HG02973 (cell line): ENCODE measurements around the gene PITPNC1.
"Not testable (repeated sequence)": the region's sequence is repeated elsewhere in the genome, so short reads cannot be mapped to it uniquely, and the experiment has no call there.

Experiments used
- ATAC-seq: cut with Tn5 transposase; IDR thresholded peaks from one replicate; pipeline ENCODE4 v1.9.1; 2021; ENCODE audit warnings: moderate library complexity; ENCODE audit not compliant: unreplicated experiment

PITPNC1 gene

DNA sequence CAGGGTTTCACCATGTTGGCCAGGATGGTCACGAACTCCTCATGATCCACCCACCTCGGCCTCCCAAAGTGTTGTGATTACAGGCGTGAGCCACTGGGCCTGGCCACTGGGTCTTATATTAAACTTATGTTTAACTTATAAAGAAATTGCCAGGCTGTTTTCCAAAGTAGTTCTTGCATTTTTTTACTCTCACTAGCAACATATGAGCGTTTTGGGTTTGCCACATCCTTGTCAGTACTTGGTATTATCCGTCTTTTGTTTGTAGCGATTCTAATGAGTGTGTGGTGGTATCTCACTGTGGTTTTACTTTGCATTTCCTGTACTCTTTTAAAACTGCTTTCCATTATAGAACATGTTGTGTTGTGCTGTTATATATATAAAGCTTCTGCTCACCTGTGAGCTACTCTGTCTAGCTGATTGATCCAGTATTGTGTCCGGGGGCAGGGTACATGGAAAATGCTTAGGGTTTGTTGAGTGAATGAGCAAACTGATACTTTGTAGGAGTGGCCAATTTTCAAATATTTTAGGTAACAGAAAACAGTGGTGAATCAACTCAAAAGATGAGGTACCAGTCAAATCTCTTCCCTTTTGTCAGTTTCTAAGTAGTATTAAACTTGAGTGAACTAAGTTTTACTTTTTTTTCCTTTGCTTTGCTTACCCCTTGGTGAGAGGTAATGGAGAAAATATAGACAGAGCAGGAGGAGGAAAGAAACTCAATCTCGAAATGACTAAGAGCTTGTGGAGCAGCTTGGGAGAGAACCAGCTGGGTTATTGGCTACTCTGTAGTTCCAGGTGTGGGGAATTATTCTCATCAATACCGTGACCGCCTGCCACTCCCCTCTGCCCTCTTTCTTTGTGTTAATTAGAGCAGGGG is 75.8 kb downstream of the PITPNC1 start:
- ATAC-seq: peak; percentile 54

DNA sequence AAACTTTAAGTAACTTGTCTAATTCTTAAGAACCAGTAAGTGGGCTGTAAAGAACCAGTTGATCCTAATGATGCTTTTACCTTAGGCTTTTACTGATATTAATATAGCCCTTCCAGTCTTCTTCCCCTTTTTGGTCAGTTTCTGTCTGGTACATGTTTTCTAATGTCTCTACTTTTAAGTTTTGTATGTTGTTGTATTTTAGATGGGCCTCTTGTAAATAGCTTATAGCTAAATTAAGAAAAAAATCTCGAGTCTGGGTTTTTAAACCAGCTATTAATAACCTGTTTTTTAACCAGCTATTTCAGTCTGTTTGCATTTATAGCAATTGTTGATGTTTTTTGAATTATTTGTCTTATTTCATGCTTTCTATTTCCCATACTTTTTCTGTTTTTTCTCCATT is 79.0 kb downstream of the PITPNC1 start:
- ATAC-seq: no peak

DNA sequence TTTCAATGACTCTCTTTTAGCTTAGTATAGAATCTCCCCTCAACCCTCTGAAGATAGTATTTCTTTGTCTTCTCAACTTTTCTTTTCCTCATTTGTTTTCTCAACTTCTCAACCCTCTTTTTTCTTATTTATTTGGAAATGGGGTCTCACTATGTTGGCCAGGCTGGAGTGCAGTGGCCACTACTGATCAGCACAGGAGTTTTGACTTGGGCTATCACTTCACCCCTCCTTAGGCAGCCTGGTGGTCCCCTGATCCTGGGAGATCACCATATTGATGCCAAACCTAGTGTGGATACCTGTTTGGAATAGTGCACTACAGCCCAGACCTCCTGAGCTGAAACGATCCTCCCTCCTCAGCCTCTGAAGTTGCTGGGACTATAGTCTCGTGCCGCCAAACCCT is 79.8 kb downstream of the PITPNC1 start:
- ATAC-seq: no peak

DNA sequence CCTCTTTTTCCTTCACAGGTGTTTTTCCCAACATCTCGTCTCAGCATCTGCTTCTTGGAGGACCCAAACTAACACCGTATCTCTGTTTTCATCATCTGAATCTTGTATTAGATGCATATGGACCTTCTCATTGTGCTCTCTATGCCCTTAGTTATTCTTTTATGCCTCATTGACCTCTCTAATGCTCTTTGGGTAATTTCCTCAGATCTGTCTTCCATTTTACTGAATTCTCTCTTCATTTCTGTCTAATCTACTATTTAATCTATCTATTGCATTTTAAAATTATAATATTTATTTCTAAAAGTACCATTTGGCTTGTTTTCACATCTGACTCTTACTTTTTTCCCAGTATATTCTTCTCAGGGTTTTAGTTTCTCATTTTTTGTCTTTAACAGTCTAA is 81.1 kb downstream of the PITPNC1 start:
- no peak for ATAC-seq

DNA sequence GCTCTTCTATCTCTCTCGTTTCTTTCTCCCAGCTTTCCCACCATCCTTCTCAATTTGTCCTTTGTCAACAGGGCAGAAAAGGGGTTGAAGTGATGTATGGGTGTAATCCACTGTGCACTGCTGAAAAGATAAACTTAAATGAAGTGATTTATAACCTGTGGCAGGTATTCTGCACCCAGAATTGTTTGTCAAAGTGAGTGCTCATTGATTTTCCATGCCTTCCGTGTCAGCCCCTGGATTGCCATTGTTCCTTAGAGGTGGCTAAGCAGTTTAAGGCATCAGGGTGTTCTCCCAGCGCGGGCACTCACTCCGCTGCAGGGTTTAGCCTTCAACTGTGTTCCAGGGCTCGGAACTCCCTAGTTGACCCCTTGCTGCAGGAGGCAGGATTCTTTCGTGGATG is 82.9 kb downstream of the PITPNC1 start:
- ATAC-seq: no peak

DNA sequence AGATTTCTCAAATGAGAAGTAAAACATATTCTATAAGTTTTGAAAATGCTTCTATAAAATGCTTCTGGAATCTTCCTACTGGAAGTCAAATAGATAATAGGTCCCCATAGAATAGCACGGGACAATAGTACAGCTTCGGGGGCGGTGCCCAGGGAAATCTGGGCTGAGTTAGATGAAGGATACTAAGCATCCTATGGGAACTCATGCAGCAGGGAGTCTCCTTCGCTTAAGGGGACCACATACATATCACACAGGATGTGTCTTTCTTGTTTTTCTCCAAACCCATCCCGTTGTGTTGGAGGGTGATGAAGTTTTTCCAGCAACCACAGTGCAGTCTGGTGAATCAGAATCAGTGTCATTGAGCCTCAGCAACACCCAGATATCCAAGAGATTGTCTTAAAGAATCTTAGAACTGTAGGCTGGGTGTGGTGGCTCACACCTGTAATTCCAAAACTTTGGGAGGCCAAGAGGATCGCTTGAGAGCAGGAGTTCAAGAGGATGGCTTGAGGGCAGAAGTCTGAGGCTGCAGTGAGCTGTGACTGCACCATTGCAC is 84.2 kb downstream of the PITPNC1 start:
- no peak for ATAC-seq

DNA sequence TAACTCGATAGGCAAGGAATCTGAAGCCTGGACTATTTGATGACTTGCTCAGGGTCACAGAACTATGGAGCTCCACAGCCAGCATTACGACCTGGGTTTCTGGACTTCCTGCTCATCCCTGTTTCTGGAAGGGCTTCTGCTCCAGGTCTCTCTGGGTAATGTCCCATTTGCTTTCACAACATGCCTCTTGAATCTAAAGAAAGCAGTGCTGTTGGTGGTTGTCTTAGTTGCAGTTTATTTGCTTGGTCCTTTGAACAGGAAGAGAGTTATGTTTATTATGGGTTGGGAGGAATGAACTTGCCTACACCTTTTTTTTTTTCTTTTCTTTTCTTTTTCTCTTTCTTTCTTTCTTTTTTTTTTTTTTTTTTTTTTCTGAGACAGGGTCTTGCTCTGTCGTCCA is 84.8 kb downstream of the PITPNC1 start:
- ATAC-seq: no peak

DNA sequence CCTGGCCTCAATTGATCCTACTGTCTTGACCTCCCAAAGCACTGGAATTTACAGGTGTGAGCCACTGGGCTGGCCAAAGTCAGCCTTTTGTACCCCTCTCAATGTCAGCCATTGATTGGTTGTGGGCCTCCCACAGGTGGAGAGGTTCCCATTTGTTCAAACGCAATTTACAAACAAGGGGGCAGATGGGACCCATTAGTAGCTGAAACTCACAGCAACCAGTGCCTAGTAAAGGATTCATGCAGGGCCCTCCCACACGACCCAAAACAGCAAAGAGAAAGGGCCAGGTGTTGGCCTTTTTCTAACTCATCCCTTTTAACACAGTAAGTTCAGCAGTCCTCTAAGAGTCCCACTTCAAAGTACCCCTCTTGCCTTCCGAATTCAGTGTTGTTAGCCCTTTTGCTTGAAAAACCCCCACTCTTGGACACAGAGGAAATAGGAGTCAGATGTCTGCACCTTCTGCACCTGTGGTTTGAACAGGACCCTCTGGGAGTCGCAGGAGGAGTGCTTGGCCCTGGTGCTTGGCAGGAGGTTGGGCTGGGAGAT is 89.2 kb downstream of the PITPNC1 start:
- ATAC-seq: no peak

DNA sequence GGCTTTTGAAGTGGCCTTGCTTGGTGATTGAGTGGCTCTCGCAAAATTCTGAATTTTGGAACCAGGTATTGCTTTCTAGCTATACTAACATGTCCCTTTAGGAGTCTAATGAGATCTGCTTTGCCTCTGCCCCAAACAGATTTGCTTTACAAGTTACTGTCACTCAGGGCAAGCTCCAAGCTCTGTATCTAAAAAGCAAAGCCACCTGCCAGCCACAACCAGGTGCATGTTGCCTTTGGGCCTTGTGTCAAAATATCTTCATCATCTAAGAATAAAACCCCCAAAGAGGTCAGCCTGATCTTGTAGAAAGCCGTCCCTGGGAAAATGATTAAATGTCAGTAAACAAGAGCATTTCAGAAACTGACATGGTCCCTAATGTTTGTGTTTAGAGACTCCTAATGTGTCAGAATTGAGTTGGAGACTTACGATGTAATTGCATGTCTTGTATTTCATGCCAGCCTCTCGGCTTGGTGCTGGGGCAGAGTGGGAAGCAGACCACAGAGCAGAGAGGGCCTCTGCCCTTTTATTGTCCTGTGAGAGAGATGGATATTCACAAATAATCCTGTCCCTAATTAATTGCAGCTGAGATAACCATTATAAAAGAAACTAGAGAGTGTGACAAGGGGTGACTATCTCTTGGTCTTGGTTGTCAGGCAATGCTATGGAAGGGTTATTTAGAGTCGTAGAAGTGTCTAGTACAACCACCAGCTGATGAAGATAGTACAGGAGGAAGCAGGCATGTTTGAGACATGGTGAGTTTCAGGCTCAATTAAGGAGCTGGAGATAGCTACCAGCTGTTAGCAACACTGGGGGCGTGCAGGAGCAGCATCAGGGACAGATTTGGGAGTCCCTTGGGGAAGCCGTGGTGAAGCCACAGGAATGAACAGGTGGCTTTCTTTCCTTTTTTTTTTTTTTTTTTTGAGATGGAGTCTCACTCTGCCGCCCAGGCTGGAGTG is 90.7 kb downstream of the PITPNC1 start:
- ATAC-seq: no peak

DNA sequence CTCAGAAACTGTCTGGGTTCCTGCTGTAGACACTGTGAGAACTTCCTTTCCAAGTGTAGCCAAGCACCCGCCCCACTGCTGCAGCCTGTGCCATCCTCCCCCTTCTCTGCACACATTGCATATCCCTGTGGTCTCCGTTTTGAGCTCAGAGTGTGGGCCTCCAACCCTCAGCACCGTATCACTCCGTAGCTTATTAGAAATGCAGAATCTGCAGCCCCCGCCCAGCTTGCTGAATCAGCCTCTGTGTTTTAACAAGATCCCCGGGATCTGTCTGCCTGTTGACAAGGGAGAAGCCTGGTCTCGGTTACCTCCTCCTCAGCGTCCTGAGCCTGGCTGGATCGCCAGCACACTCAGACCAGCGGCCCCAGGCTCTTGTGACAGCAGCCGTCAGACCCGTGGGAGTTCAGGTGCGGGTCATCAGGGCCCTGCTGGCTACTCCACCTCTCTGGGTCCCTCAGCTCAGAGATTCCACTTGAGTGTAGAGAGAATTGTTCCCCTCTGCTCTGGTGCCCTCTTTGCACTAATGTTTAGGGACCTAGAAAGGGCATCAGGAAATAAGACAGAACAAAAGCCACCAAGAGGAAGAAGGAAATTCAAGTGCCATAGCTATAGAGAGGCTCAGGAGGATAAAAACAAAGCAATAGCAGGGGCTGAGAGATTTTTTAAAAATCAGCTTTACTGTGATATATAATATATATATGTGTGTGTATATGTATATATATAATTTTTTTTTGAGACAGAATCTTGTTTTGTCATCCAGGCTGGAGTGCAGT is 92.3 kb downstream of the PITPNC1 start:
- no peak for ATAC-seq

DNA sequence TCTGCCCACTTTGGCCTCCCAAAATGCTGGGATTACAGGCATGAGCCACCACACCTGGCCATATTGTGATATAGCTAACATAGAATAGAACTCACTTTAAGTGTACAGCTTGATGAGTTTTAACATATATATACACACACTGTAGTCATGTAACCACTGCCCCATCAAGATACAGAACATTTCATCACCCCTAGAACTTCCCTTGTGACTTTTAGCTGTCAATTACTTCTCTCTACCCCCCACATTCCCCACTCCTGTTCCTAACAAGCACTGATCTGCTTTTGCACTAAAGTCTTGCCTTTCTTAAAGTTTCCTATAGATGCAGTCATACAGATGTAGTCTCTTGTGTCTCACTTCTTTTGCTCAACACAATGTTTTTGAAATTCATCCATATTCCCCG is 93.1 kb downstream of the PITPNC1 start:
- no peak for ATAC-seq

DNA sequence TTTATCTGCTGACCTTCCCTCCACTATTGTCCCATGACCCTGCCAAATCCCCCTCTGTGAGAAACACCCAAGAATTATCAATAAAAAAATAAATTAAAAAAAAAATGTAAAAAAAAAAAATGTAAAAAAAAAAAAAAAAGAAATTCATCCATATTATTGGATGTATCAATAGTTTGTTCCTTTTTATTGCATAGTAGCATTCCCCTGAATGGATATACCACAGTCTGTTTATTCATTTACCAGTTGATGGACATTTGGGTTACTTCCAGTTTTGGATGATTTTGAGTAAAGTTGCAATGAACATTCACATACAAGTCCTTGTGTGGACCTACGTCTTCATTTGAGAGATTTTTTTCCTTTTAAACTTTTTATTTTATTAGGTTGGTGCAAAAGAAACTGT is 94.0 kb downstream of the PITPNC1 start:
- ATAC-seq: no peak

DNA sequence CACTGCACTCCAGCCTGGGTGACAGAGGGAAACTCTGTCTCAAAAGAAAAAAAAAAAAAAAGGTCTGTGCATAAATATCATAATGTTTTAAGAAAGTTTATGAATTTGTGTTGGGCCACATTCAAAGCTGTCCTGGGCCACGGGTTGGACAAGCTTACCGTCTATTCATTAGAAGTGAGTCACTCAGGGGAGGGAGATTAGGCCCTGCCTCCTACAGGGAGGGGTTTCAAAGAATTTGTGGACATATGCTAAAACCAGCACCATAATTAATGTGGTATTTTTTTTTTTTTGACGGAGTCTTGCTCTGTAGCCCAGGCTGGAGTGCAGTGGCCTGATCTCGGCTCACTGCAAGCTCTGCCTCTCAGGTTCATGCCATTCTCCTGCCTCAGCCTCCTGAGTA is 95.5 kb downstream of the PITPNC1 start:
- not testable (repeated sequence) for ATAC-seq

DNA sequence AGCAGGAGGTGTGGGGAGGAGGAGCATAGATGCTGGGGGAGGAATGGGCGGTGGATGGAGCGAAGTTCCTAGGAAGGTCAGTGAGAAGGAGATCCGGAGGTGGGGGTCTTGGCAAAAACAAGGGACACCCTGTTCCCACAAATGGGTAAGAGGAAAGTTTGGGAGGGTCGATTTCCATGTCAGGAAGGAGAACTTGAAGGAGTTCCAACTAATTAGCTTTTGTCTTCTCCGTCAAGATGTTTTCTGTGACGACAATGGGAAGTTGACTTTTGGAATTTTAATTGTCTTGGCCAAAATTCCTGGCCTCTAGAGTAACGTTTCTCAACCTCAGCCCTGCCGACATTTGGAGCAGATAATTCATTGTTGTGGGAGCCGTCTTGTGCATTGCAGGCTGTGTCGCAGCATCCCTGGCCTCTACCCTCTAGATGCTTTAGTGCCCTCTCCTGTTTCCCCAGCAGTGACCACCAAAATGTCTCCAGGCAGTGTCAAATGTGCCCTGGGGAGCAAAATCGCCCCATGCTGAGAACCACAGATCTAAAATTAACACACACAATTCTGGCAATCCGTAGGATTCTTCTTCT is 97.1 kb downstream of the PITPNC1 start:
- ATAC-seq: no peak

DNA sequence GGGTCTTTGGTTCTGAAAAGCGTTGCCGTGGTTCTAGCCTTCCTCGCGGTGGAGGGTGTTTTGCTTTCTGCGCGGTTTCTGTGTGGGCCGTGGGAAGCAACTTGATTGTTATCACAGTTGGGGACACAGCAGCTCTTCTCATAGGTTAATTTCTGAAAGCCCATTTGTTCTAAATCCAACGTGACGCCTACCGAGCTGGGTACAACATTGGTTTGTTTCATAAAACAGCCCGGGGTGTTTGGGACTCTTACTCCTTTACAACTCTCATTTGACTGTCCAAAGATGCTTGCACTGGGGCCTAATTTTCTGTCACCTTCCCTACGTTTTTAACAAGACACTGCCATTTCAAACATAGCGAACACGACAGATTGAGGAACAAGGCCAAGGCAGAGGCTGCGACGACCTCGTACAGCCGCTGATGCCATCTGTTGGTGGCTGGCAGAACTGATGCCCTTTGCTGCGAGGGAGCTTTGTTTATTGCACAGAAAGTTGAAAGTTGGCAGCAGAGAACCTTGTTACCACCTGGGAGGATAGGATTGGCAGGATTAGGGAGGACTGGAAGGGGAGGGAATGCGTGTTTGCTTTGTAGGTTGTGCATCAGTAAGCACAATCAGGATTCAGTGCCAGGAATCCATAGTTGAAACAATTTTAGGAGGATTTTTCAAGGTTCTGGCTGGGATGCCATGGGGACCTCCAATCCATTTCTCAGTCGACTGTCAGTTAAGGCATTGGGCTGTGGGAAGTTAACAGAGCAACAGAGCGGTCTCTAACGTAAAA is 98.3 kb downstream of the PITPNC1 start:
- peak; percentile 78 for ATAC-seq

DNA sequence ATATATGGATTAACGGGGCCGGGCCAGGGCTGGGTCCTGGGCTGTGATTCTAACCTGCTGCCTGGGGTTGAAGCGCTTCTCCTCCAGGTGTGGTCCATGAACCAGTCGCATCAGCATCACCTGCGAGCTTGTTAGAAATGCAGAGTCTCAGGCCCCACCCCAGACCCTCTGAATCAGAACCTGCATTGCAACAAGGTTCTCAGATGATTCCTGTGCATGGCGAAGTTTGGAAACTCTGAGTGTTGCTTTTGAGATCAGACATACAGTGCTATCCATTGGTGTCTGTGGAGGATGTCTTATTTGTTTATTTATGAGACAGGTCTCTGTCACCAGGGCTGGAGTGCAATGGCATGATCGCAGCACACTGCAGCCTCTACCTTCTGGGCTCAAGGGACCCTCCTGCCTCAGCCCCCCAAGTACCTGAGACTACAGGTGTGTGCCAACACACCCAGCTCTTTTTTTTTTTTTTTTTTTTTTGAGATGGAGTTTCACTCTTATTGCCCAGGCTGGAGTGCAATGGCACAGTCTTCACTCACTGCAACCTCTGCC is 99.8 kb downstream of the PITPNC1 start:
- no peak for ATAC-seq

DNA sequence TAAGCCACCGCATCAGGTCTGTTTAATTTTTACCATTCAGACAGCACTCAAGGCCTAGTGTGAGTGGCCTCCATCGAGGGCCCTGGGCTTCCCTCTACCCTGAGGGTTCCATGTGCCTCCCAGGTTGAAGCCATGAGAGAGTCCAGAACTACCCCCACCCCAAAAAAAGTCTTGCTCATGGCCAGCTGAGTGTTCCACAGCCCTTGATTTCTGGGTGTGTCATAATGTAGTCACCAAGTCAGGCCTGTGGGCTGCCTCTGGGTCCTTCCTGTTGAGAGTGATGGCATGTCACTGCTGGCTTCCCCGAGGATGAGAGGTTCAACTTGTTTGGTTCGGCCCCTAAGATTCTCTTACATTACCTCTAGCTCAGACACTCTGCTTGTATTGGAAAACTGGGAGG is 100.6 kb downstream of the PITPNC1 start:
- ATAC-seq: no peak

DNA sequence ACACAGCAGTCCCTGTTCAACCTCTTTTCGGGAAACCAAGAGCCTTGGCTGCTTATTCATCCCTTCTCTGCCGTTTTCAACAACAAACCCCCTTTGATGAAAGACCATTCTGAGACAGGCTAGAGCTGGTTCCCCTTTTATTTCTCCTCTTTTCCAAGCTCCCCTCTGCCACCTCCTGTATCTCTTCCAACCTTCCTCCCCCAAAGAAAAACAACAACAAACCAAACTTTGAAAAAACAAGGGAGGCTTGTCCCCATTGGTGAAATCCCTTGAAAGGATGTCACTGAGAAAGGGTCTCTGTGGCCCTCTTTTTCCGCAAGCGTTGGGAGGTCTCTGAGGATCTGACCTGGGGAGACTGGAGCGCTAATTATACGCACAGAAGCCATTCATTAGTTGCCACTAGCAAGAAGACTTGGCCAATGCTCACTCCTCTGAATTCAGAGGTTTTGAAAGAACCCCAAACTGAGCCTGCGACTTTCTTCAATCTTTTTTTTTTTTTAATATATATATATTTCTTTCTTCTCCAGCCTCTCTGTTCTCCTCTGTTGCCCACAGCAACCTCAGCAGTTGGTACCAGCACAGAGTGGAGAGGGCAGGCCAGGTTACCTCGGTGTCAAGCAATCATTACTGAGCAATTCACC is 101.4 kb downstream of the PITPNC1 start:
- ATAC-seq: no peak

DNA sequence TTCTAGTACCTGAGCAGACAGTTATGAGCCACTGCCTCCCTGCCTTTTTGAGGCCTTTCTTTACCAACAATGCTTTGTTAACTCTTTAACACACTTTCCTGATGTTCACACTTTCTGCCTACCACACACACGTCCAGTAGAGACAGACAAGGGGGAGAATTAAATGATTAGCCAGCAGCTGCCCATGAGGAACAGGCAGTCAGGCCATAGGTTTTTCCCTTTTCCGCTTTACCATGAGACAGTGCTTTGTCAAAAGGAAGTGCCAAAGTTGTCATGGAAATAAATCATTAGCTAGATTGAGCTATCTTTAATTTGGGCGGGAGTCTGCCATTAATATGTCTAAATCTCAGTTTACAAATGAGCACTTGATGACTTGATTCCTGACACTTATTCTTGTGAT is 102.1 kb downstream of the PITPNC1 start:
- no peak for ATAC-seq
